Stimulated activated naive CD4-positive, alpha-beta T cell treated with Interleukin-2 at 50 U/mL for 16 hours (primary cell): Measurements from ENCODE around the gene SELPLG.
"Not testable (repeated sequence)": the region's sequence is repeated elsewhere in the genome, so short reads cannot be mapped to it uniquely, and the experiment has no call there.

Experiments used
- DNase-seq: peaks from one replicate; lab custom pipeline; 2025; lab: John Stamatoyannopoulos, UW

The SELPLG gene

DNA sequence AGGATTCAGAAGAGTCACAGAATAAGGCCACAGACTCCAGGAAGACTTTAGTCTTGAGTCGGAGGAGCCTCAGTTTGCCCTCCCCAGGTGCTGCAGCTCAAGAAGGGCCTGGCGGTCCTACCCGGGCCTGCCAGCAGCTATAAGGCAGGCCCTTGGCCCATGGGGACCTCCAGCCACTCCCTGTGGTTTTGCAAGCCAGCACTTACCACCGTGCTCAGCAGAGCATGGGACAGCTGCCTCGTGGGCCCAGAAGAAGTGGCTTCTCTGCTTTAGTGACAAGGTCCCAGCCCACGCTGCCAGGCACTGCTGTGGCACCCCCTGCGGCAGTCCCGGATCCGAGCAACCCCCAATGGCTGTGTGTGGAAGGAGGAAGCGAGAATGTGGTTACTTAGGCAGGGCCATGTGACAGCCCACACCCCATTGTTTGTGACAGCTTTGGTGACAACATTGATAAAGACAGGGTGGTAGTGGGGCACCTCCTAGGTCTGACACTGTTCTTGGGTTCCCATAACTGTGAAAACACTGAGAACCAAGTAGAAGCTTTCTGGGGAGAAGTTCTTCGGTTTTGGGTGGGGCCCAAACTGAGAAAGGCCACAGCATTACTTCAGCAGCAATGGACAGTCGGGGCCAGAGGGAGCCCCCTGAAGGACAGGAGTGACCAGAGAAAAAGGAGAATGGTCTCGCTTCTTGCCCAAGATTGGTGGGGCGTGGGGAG, at the start of gene SELPLG:
SELPLG (minus strand) TSS at position 361 of the 715 bp plus-strand sequence. CDS start 9,587 bp downstream, outside the sequence.
- DNase-seq: peak; percentile 83

DNA sequence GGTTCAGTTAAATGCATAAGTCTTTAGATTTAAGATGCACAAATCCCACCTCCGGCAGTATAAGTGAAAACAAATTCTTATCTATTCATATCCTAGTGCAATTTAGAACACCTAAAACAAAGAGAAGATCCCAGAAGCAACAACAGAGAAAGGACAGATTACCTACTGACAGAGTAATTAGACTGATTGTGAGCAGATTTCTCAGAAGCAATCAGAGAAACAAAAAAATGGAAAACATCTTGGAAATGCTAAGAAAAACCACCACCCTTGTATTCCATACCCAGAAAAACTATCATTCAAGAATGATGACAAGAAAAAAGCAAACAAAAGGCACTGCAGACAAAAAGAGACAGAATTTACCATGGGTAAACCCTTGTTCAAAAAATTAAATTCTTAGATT, 47.6 kb upstream of the SELPLG start:
- DNase-seq: no peak

DNA sequence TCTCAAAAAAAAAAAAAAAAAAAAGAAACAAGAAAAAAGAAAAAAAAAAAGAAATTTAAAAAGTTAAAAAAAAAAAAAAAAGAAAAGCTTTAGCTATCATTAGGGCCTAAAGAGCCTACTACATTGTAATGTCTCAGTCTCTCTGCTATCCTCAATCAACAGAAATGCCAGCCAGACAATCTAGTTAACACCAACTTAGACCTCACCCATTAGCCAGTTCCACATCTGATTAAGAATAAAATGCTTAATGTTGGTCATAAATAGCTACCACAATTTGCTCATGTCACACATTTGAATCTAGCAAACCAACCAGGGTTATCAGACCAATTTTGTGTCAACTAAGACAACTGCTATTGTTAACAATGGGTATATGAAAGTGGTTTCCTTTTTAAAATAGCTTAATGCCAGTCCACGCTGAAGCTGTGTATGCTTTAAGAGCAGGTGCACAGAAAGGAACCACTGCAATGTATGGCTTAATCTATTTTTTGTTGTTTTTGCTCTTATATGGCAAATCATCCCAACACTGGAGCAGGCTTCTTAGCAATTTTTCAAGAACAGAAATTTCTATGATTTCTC, 45.5 kb upstream of the SELPLG start:
- DNase-seq: no peak

DNA sequence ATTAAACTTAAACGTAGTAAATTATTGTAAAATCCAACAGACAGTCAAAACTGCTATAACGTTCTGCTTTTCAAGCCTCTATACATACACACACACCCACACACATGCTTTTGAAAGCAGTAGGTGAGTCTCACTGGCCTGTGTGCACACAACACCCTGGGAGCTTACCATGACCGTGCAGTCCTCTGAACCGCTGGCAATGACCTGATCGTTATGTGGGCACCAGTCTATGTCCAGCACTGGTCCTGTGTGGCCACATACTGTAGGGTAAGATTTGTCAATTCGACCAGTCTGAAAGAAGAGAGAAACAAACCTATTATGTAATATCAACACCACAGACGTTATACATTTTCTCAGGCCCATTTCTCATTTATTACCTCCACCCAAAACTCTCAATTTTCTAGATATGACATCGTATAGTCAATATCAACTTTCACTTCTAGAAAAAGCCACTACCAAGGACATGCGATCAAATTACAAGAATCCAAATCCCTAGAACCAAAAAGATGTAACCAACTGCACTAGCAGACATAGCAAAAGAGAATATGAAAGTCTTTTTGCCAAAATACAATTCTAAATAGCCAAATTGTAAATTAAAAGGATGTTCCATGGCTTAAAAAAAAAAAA, 44.5 kb upstream of the SELPLG start:
- DNase-seq: no peak

GRCh38 chr12:108677381-108677780, 43.7 kb upstream of the SELPLG start:
- no peak for DNase-seq

GRCh38 chr12:108676707-108677106, 43.0 kb upstream of the SELPLG start:
- DNase-seq: no peak

GRCh38 chr12:108675792-108676191, 42.1 kb upstream of the SELPLG start:
- no peak for DNase-seq

GRCh38 chr12:108672054-108672453, 38.4 kb upstream of the SELPLG start:
- DNase-seq: no peak

DNA sequence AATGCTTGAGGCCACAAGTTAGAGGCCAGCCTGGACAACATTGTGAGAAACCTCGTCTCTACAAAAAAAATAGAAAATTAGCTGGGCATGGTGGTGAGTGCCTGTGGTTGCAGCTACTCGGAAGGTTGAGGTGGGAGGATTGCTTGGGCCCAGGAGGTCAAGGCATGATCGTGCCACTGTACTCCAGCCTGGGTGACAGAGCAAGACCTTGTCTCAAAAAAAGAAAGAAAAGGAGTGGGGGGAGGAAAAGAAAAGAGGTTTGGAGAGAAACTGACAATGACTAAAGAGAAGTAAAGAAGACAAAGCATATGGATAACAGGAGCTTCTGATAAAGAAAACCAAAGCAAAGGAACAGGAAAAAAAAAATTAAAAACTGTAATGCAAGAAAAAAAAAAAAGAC, 37.4 kb upstream of the SELPLG start:
- no peak for DNase-seq

GRCh38 chr12:108670066-108670631, 36.5 kb upstream of the SELPLG start:
- no peak for DNase-seq

DNA sequence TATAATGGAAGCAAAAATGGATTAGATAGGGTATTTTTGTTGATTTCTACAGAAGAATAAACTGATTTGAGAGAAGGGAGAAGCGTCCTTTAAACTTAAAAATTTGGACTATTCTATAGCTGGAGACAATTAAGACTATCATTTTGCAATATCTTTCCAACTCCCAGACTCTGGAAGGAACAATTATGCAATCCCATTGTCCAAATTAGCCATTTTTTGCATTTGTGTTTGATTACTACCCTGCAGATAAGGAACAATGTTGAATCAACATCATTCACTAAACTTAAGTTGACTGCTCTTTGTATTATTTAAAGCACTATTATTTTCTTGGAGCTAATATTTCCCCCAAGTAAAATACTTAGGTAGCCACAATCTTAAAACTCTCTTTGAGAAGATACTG, 34.8 kb upstream of the SELPLG start:
- no peak for DNase-seq

- DNase-seq: no peak
Measured at GRCh38 chr12:108668063-108668462, 34.4 kb upstream of the SELPLG start.

- no peak for DNase-seq
Measured at GRCh38 chr12:108667349-108667748, 33.7 kb upstream of the SELPLG start.

GRCh38 chr12:108666401-108666881, 32.7 kb upstream of the SELPLG start:
- DNase-seq: no peak

- no peak for DNase-seq
Measured at GRCh38 chr12:108665608-108666202, 32.0 kb upstream of the SELPLG start.

- peak; percentile 74 for DNase-seq
Measured at GRCh38 chr12:108664338-108665258, 30.9 kb upstream of the SELPLG start.

- DNase-seq: no peak
Measured at GRCh38 chr12:108663324-108664015, 29.8 kb upstream of the SELPLG start.

DNA sequence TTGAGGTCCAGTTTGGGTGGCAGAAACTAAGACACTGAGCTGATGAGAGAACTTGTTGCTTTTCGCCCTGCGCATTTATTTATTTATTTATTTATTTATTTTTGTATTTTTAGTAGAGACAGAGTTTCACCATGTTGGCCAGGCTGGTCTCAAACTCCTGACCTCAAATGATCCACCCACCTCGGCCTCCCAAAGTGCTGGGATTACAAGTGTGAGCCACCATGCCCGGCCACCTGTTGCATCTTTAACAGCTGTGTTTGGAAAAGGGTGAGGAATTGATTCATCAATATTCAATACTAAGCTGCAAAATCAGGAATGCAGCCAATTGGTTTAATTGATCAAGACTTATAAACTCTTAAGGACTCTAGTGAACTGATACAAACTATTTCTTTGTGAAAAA, 24.4 kb upstream of the SELPLG start:
- DNase-seq: not testable (repeated sequence)

- no peak for DNase-seq
Measured at GRCh38 chr12:108657130-108657745, 23.5 kb upstream of the SELPLG start.

- not testable (repeated sequence) for DNase-seq
Measured at GRCh38 chr12:108656247-108656646, 22.6 kb upstream of the SELPLG start.
